Renal cortical epithelial cell (primary cell): ENCODE measurements around the gene TBX15. TPM values are rescaled to one million over a fixed set of nuclear protein-coding genes. Genes with fewer than 3 reads are reported as not detected.
"Not testable (repeated sequence)": the region's sequence is repeated elsewhere in the genome, so short reads cannot be mapped to it uniquely, and the experiment has no call there.

Experiments
- DNase-seq: peaks from one replicate; pipeline ENCODE4 v3.0.0-alpha.2; 2011; ENCODE audit warnings: low read depth
- total RNA-seq: library from RNA; depleted of rRNA; stranded (reverse); fragments of >200 nt; gene quantifications from 2 replicates; pipeline ENCODE4 v1.2.3, GENCODE V29; 2014

TBX15 gene
- total RNA-seq, 1 donor from 2014 or later, result 0.89 TPM

DNA sequence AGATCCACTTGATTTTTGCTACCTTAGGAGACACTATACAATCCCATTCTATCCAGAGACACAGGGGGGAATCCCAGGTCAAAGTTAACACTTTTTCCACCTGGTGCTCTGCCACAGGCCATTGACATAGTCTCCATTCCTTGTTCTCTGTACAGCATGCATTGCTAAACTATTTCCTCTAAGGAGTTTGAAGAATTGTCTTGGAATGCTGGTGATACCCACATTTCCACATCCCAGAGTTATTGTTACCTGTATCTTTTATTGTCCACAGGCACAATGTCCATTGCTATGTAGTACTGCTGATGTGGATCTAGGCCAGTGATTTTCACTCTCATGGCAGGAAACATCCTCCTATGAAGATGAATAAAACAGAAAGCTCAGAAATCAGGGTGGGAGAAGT, 61.9 kb downstream of the TBX15 start:
- DNase-seq, result no peak

DNA sequence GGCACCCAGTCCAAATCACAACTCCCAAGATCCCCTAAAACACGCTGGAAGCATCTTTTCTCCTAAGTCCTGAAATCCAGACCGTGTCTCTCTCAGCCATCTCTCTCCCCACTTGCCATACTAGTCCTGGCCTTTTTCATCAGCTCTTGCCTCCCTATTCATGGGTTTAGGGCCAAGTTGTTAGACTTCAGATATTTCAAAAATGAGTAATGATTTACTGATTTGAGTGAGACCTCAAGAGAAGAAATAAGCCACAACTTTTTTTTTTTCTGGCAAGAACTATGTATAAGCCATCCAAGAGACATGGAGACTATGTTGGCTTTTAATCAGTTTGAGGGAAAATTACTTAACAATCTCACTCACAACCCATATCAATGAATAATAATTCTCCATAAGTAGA, 62.5 kb downstream of the TBX15 start:
- no peak for DNase-seq

DNA sequence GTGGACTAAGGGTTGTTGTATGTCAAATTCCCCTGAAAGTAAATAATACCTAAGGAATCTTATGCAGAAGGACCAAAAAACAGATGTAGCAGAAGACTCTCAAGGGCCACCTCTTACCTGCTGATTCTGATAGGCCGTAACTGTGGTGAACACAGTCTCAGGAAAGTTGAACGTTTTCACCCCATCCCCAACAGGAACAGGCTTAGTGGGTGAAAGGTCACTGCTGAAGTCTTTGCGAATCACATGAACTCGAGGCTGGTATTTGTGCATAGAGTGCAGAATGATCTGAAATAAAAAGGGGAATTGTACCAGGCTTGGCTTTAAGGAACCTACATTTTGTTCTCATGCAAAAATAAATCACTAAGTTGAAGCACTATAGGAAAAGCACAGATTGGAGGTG, 64.8 kb downstream of the TBX15 start:
- no peak for DNase-seq

DNA sequence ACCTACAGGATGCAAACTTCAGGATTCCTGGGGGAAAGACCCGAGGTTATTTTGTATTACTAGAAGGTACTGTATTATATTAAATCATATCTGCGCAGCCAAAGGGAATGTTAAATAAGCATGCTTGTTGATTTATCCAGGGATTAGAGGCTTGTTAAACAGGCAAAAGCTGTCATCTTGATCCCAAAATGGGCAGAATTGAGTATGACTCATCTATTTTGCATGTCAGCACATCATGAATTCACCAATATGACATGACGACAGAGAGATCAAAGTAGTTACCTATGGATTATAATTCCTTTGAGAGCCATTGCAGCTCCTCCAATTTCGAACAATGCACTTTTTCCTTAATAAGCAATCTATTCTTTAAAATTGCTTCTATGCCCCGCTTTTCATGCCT, 66.1 kb downstream of the TBX15 start:
- no peak for DNase-seq

DNA sequence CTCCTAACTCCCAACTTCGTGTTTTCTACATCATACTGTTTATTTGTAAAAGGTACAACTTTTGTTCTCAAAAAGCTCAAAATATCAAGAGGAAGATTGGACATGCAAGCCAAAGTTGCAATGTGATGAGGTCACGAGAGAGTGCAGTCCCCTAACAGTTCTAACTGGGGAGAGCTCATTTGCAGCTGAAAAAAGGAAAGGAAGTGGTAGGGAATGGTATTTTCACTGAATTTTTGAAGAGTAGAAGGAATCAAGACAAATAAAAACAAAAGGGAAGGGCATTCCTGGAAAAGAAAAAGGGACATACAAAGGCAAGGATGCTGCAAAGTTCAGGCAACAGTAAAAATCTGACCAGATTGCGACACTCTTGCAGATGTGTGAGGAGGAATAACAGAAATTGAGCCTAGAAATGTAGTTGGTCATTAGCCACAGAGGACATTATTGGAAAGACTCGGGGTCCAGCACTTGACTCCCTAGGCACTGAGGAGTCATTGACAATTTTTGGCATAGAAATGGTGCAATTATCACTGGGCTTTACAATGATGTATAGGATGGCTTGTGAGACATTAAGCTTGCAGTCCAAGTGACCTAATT, 67.9 kb downstream of the TBX15 start:
- no peak for DNase-seq

DNA sequence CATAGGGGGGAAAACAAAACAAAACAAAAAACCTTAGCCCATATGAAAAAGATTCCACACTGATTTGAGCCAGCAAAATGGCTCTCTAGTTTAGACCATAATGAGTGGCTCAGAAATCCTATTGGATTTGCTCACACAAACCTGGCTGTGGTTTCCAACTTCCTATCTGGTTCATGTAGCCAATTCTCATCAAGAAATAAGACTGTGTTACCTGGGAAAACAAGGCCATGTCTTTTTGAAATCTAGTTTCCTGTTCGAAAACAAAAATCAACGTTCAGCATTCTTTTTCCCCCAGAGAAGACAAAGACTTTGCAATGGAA, 69.2 kb downstream of the TBX15 start:
- no peak for DNase-seq

DNA sequence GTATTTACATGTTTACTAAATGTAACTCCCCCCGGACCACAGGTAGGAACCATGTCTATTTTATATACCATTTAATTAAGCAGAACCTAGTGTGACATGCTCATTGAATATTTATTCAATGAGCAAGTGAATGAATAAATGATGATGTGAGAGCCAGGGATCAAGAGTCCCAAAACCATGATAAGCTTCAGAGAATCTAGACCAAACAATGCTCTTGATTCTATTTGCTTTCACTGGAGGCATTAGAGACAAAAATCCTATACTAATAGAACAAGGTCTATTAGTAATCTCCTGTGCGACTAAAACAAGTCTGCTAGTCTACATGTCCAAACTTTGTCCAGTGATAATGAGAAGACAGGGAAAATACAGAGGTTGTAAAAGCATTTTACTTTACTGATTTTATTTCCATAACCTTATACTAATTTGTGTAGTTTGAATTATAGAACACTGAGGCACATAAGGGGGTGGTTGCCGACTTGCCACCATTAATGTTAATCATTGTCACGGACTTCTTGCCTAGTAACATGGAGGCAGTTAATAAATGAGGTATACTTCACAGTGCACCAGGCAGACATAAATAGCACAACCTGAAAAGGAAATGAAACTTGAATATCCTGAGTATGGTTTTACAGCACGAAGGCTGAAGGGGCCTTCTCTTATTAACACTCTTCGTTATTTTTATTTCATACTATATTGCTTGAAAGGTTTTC, 69.8 kb downstream of the TBX15 start:
- DNase-seq, result no peak

DNA sequence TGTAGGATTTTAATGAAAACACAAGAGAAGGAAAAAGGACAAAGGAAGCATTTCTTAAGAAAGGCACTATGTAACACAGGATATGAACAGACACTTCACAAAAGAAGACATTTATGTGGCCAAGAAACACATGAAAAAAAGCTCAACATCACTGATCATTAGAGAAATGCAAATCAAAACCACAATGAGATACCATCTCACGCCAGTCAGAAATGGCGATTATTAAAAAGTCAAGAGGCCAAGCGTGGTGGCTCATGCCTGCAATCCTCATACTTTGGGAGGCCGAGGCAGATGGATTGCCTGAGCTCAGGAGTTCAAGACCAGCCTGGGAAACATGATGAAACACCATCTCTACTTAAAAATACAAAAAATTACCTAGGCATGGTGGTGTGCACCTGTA, 71.8 kb downstream of the TBX15 start:
- not testable (repeated sequence) for DNase-seq

DNA sequence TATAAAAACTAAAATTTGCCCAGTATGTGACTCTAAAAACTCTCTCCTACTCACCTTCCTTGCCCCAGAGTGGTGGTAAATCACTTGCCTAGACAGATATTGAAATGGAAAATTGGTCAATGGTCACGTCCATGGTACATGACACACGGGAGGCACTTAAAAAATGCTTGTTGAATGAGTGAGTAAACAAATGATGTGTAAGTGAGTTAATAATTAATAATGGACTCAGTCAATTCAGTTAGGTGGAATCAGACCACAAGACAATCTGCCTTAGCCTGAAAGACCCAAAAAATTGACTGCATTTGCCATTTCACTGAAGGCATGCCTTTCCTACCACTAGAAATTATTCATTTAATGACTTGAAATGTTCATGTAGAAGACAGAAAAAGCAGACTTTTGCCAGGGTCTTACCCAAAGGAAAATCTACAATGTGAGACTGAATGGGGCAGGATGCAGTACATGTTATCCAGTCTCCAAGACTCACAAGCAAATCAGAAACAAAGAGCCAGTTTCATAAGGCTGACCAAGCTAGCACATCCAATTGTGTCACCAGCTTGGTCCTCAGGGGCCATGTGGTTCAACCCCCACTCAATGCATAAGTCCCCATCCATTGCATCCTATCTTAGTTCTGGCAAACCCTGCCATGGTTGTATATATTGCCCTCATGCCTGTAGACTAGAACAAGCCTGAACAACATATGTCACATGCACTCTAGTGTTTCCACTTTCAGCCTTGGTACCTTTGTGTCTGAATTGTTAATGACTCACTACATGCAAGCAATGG, 73.6 kb downstream of the TBX15 start:
- peak; percentile 98 for DNase-seq

DNA sequence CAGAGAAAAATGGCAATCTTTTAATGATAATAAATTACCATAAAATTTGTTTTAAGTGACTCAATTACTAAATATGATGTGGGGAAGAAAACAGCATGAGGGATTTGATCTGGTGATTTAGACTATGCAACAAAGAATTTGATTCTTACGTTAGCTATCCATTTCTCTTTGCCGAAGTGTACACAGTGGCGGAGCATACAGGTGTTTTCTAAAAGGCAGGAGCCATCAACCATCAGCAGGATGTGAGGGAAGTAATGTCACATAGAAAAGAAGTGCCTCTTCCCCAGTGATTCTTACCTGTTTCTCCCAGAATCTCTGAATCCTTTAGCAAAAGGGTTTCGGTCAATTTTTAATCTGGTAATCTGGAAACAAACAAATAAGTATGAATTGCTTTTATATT, 74.3 kb downstream of the TBX15 start:
- DNase-seq, result no peak

DNA sequence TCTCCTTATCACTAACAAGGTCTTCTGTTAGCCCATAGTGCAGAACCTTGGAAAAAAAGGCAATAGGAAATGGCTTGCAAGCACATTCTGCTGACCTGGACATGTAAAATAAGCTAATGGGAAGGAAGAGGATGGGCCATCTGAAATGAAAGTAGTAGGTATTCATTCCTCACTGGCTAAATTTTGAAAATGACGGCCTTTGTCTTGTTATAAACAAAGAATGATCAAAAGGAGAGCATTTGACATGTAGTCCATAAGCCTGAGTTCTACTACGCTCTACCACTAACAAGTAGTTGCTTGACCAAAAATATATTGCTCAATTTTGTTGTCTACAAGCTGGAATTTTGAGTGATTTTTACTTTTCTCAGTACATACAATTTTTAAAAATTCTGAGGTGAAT, 75.6 kb downstream of the TBX15 start:
- no peak for DNase-seq

DNA sequence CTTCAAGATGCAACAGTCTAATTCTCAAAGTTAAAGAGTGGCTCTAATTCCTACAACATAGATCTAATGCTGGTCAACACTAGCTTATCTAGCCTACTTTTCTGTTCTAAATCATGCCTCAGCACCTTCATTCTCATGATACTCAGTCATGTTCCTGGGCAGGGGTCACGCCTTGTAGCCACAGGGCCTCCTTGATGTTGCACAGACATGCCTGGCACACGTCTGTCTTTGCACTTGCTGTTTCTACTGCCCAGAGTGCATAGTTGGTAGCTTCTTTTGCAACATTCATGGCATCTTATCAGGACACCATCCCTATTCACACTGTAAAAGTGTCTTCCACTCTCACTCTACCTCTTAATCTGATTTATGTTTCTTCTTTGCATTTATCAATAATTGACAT, 76.6 kb downstream of the TBX15 start:
- DNase-seq, result no peak

DNA sequence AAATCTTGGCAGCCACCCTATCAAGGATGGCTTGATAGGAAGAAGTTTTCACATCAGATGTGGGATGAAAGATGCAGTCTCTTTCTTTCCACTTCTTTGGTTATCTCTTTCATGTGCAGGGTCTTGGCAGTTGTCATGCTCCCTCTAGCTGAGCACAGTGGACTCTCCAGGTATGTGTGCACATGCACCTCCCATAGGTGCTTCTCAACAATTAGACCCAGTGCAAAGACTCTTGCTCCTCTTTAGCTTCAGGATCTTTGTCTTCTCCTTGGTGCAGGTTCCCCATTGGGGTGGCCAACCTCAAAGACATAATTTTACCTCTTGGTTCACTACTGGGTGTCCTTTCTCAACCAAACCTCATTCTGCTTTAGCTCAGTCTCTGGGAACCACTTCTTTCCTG, 80.7 kb downstream of the TBX15 start:
- DNase-seq, result no peak

DNA sequence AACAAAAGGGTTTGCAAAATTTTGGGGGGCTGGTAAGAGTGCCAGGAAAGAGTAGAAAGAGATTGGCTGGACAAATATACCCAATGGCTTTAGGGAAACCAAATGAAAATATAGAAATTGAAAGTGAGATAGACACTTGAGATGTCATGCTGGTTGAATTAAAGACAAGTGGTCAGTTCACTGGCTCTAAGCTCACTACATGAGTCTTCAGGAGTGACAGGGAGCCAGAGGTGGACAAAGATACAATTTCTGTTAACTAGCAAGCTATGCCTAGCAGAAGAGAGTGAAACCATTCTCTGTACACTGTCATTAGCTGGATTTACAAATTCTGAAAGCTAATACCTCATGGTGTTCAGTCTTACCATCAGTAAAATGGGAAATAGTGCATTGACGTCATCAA, 82.5 kb downstream of the TBX15 start:
- DNase-seq, result no peak

DNA sequence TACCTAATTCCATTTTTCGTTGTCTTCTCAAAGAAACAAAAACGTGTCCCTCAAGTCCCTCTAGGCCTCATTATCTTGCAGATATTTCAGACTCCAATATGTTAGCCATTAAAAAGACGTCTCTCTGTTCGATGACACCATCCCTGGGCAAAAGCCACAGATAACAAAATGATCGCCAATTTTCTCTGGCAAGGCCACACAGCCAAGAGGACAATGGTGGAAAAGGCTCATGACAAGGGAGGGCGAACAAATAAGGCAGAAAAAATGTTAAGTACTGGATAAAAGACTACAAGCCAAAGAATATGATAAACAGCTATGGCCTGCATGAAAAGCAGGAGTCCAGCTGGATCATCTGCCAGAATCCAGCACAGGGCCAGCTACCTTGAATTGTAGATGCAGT, 82.9 kb downstream of the TBX15 start:
- no peak for DNase-seq

DNA sequence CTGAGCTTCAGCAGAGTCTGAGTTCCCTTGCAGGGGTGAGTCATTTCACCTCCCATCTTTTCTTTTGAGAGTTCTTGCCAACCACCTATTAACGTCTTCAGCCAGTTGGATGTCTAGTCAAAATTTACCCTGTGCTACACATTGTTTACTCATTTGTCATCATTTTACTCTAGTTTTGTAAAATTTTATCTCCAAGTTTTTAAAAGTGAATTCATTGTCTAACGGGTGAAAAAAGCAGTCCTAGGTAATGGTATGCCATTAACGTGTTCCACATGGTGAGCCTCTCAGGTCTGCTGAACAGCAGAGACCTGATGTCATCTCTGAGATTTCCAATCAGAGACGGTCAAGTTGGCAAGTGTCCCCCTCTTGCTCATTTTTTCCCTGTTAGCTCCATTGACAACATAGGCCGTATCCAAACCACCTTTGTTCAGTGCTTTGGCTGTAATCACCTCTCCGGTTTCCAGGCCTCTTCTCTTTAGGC, 85.4 kb downstream of the TBX15 start:
- DNase-seq, result peak; percentile 50

DNA sequence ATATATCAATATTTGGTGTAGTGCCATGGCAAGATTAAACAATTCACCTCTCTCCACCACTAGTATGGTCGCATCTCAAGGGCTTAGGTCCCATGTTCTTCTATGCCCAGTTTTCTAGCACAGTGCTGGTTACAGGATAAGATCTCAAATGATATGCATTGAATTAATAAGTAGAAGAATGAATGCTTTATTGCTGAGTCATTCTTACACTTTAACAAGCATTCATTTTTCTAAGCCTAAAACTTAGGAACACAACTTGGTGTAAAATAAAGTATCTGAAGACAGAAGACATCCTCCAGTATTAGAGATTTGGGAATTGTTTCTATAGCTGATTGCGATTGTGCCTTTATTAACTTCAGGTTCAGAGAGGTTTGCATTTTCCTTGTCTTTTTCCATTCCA, 85.8 kb downstream of the TBX15 start:
- DNase-seq, result peak; percentile 43

DNA sequence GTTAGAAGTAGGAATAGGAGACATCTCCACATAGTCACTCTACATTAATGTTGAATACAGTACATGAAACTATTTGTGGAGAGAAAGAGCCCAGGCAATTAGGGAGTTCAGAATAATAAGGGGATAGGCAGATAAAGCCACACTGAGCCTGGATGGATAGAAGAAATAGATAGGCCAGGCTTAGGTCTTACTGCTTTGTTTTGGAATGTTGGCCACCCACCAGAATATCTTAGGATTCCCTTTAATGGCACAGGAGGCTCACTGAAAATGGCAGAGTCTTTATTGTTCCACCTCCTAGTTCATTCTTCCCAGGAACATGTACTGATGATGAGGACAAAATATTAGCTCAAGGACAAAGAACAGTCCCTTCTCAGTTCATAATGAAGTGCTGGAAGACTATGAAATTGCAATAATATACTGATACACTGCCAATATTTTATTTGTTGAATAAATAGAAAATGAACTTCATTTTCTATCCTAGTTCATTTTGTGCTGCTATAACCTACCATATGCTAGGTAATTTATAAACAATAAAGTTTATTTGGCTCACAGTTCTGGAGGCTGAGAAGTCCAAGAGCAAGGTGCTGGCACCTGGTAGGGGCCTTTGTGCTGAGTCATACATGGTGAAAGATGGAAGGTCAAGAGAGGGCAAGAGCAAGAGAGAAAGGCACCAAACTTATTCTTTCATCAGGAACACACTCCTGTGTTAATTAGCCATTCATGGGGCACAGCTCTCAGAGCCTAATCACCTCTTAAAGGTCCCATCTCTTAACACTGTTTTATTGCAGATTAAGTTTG, 87.3 kb downstream of the TBX15 start:
- no peak for DNase-seq

DNA sequence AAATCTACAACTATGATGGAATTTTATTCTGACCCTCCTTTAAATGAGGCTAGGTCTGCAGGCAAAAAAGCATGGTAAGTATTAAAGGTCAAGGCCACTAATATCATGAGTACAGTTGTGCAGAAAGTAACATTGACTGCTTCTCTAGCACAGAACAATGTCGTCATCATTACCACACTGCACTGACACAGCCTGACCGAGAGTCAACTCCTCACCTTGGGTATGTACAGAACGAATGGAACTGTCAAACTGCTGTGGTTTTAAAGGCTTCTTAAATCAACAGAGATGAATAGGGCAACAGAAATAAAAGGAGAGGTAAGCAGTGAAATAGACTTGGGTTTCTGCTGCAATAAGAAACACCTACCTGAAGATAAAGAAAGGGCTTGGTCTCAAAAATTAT, 88.8 kb downstream of the TBX15 start:
- DNase-seq, result peak; percentile 10

DNA sequence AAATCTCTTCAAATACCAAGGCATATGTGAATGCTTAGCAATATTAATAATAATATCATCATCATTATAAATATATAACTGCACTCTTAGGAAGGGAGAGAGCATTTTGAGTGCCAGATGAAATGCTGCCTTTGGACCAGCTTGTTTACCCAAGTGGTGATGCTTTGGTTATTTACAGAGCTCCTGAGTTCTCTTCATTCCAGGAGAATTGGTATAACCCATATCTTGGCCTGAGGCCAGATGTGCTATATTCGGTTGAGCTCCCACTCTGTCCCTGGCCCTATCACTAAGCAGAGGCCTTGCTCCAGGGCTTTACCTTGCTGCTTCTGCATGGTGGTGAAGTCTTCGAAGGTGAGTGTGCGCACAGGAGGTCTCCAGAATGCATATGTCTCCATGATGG, 89.4 kb downstream of the TBX15 start:
- DNase-seq, result no peak

DNA sequence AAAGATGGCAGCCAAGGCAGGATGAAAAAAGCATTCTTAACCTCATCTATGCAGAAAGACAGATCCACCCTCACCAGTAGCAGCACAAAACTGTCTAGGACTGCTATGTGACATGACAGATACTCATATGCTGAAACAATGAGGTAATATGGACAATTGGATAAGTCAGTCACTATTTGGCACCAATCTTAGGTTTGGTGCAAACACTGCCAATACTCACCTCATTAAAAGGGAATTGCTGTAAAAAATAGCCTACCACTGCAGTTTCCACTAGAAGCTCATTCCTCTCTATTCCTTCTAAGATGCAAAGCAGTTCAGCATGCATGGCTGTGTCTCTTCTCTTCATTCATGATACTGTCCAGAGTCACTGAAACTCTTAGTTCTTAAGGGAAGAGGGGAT, 91.7 kb downstream of the TBX15 start:
- no peak for DNase-seq

DNA sequence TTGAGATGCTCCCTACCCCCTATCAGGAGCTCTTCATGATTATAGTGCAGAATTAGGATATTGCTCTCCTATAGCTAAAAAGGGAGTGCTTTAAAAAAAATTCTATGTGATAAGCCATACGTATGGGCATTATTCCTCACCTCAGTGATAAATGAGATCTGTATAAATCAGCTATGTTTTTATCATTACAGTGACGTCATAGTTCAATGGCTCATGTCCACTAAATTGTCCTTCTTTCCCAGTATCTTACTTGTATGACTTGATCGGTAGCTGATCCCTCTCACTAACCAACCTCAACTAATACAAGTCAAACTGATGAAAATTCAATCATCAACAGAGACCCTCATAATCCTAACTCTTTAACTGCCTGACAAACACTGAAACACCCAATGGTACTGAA, 93.3 kb downstream of the TBX15 start:
- DNase-seq, result no peak
